IMR-90 (cell line): Measurements from ENCODE around the gene CHTF8. TPM values are rescaled to one million over a fixed set of nuclear protein-coding genes. Genes with fewer than 3 reads are reported as not detected.
A peak's percentile ranks its signal among the peaks of the same experiment; 100 is the strongest.

Source experiments
- ATAC-seq: fragments of 200-7000 bp; cut with Tn5 transposase; 2 replicates; pipeline ENCODE4 v1.9.1; 2020; ENCODE audit warnings: low read depth, mild to moderate bottlenecking, moderate library complexity
- BruUV-seq: library from RNA; stranded (reverse); fragments of 400-500 nt; replicated peaks from 2 replicates; lab custom pipeline; 2021; lab: Mats Ljungman, UMichigan
- CTCF ChIA-PET: fragments of 300-600 bp; formaldehyde crosslinking; extraction: SDS; loops from one replicate; lab custom pipeline; 2021; ENCODE audit warnings: antibody characterized with exemption; lab: Yijun Ruan, JAX
- POLR2A ChIA-PET: fragments of 300-600 bp; sonication (Branson Sonifier 250); formaldehyde crosslinking; loops from one replicate; lab custom pipeline; 2022; ENCODE audit warnings: antibody characterized with exemption; ENCODE audit not compliant: unreplicated experiment; lab: Charles Lee
- DNase-seq: peaks from one replicate; pipeline ENCODE4 v3.0.0; 2013
- H2AFZ ChIP-seq: replicated peaks from 2 replicates; pipeline ENCODE3; 2013; ENCODE audit warnings: low read length, mild to moderate bottlenecking; ENCODE audit not compliant: poor library complexity
- H2AK5ac ChIP-seq: 2 replicates; pipeline ENCODE4 v1.6.1; 2013; ENCODE audit warnings: low read depth, low read length, inconsistent platforms
- H2AK9ac ChIP-seq: replicated peaks from 2 replicates; pipeline ENCODE3; 2013; ENCODE audit warnings: mild to moderate bottlenecking, low read depth, low read length, moderate library complexity; ENCODE audit not compliant: poor library complexity
- H2BK120ac ChIP-seq: 2 replicates; pipeline ENCODE4 v1.6.1; 2013; ENCODE audit warnings: low read depth, low read length, inconsistent platforms
- H2BK15ac ChIP-seq: 3 replicates; pipeline ENCODE4 v1.6.1; 2013; ENCODE audit warnings: low read depth, low read length, inconsistent platforms
- H2BK20ac ChIP-seq: 2 replicates; pipeline ENCODE4 v1.6.1; 2013; ENCODE audit warnings: low read depth, mild to moderate bottlenecking, inconsistent platforms, low read length, moderate library complexity
- H2BK5ac ChIP-seq: 2 replicates; pipeline ENCODE4 v1.6.1; 2013; ENCODE audit warnings: mild to moderate bottlenecking, low read depth, low read length, inconsistent platforms; ENCODE audit not compliant: poor library complexity, severe bottlenecking
- H3K14ac ChIP-seq: replicated peaks from 2 replicates; pipeline ENCODE4 v1.6.1; 2013; ENCODE audit warnings: low read depth, low read length, inconsistent platforms
- H3K18ac ChIP-seq: 2 replicates; pipeline ENCODE4 v1.6.1; 2013; ENCODE audit warnings: low read depth, low read length, control low read depth
- H3K23ac ChIP-seq: 2 replicates; pipeline ENCODE4 v1.6.1; 2013; ENCODE audit warnings: low read depth, low read length, inconsistent platforms
- H3K27ac ChIP-seq: 2 replicates; pipeline ENCODE4 v1.5.1; 2013; ENCODE audit warnings: mild to moderate bottlenecking, control low read depth, low read length; ENCODE audit not compliant: insufficient read depth
- H3K27me3 ChIP-seq: 2 replicates; pipeline ENCODE4 v1.6.1; 2013; ENCODE audit warnings: low read length; ENCODE audit not compliant: control insufficient read depth, insufficient read depth
- H3K36me3 ChIP-seq: 2 replicates; pipeline ENCODE4 v1.6.1; 2013; ENCODE audit warnings: low read length, mixed read lengths; ENCODE audit not compliant: control insufficient read depth, insufficient read depth
- H3K4ac ChIP-seq: 2 replicates; pipeline ENCODE4 v1.6.1; 2013; ENCODE audit warnings: low read depth, low read length, inconsistent platforms
- H3K4me1 ChIP-seq: 2 replicates; pipeline ENCODE4 v1.6.1; 2013; ENCODE audit warnings: low read length, mixed read lengths; ENCODE audit not compliant: control insufficient read depth, insufficient read depth
- H3K4me2 ChIP-seq: 2 replicates; pipeline ENCODE4 v1.6.1; 2013; ENCODE audit warnings: low read depth, mild to moderate bottlenecking, control low read depth, low read length, moderate library complexity
- H3K4me3 ChIP-seq: 2 replicates; pipeline ENCODE4 v1.5.1; 2013; ENCODE audit warnings: low read depth, mild to moderate bottlenecking, control low read depth, low read length, moderate library complexity; ENCODE audit not compliant: insufficient read depth
- H3K56ac ChIP-seq: 2 replicates; pipeline ENCODE4 v1.6.1; 2013; ENCODE audit warnings: low read length, inconsistent platforms; ENCODE audit not compliant: insufficient read depth; ENCODE audit errors: extremely low read depth
- H3K79me1 ChIP-seq, 2 experiments: 2 replicates each; pipeline ENCODE4 v1.6.1; 2013; ENCODE audit warnings: low read length in 2 of 2, inconsistent platforms in 1 of 2, low read depth in 1 of 2
- H3K9ac ChIP-seq: 2 replicates; pipeline ENCODE4 v1.6.1; 2013; ENCODE audit warnings: low read depth, low read length, control low read depth
- H3K9me1 ChIP-seq: 2 replicates; pipeline ENCODE4 v1.6.1; 2013; ENCODE audit warnings: low read length, inconsistent platforms; ENCODE audit not compliant: insufficient read depth
- H3K9me3 ChIP-seq: 2 replicates; pipeline ENCODE4 v1.6.1; 2013; ENCODE audit warnings: low read length; ENCODE audit not compliant: control insufficient read depth, insufficient read depth
- H4K20me1 ChIP-seq: 2 replicates; pipeline ENCODE4 v1.6.1; 2013; ENCODE audit warnings: low read length, inconsistent platforms; ENCODE audit not compliant: insufficient read depth
- H4K5ac ChIP-seq: 2 replicates; pipeline ENCODE4 v1.6.1; 2013; ENCODE audit warnings: mild to moderate bottlenecking, low read depth, low read length, control low read depth
- H4K8ac ChIP-seq, 2 experiments: 2 replicates each; pipeline ENCODE4 v1.6.1; 2013; ENCODE audit warnings: low read depth in 2 of 2, low read length in 2 of 2, control low read depth in 1 of 2, inconsistent platforms in 1 of 2
- H4K91ac ChIP-seq: 2 replicates; pipeline ENCODE4 v1.6.1; 2013; ENCODE audit warnings: low read depth, low read length, inconsistent platforms; ENCODE audit not compliant: insufficient read depth
- CHD1 ChIP-seq: IDR thresholded peaks from 2 replicates; pipeline ENCODE4 v1.6.1; 2012; ENCODE audit warnings: low read depth, low read length, improper control_type of control experiment
- MAFK ChIP-seq: IDR thresholded peaks from 2 replicates; pipeline ENCODE4 v1.6.1; 2012; ENCODE audit warnings: low read depth, low read length, improper control_type of control experiment
- MAZ ChIP-seq: IDR thresholded peaks from 2 replicates; pipeline ENCODE4 v1.6.1; 2012; ENCODE audit warnings: low read depth, mild to moderate bottlenecking, low read length, improper control_type of control experiment, moderate library complexity, borderline replicate concordance
- POLR2A ChIP-seq: IDR thresholded peaks from 2 replicates; pipeline ENCODE4 v1.6.1; 2012; ENCODE audit warnings: mild to moderate bottlenecking, low read depth, low read length
- RFX5 ChIP-seq: IDR thresholded peaks from 2 replicates; pipeline ENCODE4 v1.8.0; 2012; ENCODE audit warnings: low read depth, mild to moderate bottlenecking, low read length, moderate library complexity
- SMC3 ChIP-seq: fragments of 150-350 bp; IDR thresholded peaks from 2 replicates; pipeline ENCODE4 v1.6.1; 2016; ENCODE audit warnings: low read depth, mild to moderate bottlenecking, antibody characterized with exemption, low read length, moderate library complexity
- WGBS, 2 experiments: methylation state at CpG; one replicate each; pipeline versions ENCODE4 v1.1.5 to v1.1.7; 2013; ENCODE audit warnings: missing lambda C conversion rate in 2 of 2; ENCODE audit not compliant: insufficient read length in 1 of 2; ENCODE audit errors: extremely low coverage in 2 of 2; 5-methylcytosine and 5-hydroxymethylcytosine counted together
- dilution Hi-C: fragments of 300-500 bp; cut with HindIII; formaldehyde crosslinking; loops from one replicate; pipeline ENCODE4 v1.14.3; 2018; ENCODE audit warnings: low sequenced_read_pairs; ENCODE audit not compliant: unreplicated experiment
- in situ Hi-C: fragments of 300-500 bp; cut with MboI; formaldehyde crosslinking; loops from 3 replicates; pipeline ENCODE4 v1.14.3; 2019; ENCODE audit warnings: low sequenced_read_pairs, inconsistent platforms, mixed read lengths
- intact Hi-C: fragments of 100-400 bp; cut with micrococcal nuclease; formaldehyde crosslinking; loops from 2 replicates; pipeline ENCODE4 v1.10.0; 2022
- polyA plus RNA-seq, 3 experiments: library from polyadenylated mRNA; depleted of rRNA; stranded (reverse); fragments of >200 nt; gene quantifications; 2 replicates each; pipeline ENCODE4 v1.2.3, GENCODE V29; 2012; ENCODE audit warnings: low replicate concordance in 1 of 3
- total RNA-seq: library from RNA; depleted of rRNA; stranded (reverse); fragments of >200 nt; gene quantifications from 2 replicates; pipeline ENCODE4 v1.2.3, GENCODE V29; 2012

The CHTF8 gene
- total and polyA plus RNA-seq, 2 of the 4 experiments (the other 2 are of a cell fraction) = 47.1 to 122 TPM

GRCh38 chr16:69114346-69114975 lies 17.9 kb downstream of the CHTF8 start:
- no peak for DNase-seq
- Histone ChIP-seq H2AK5ac (no peak overlapping the region), H3K79me1 (peaks cover 25 to 57% of the 10 kb centered on the region in 2 experiments), H2BK5ac (no peak overlapping the region), H3K23ac (no peak overlapping the region), H3K27me3 (no peaks in the 10 kb centered on the region), H3K9me1 (peaks cover 11% of the 10 kb centered on the region), H4K5ac (no peak overlapping the region), H3K4ac (no peak overlapping the region), H3K14ac (no peak overlapping the region), H2AFZ (no peak overlapping the region), H2BK120ac (no peak overlapping the region), H4K8ac (no peak overlapping the region), H3K27ac (no peak overlapping the region), H3K9ac (no peak overlapping the region), H2BK20ac (no peak overlapping the region), H2BK15ac (no peak overlapping the region), H3K9me3 (no peaks in the 10 kb centered on the region), H3K18ac (no peak overlapping the region), H3K4me3 (no peak overlapping the region), H3K36me3 (peaks cover 50% of the 10 kb centered on the region), H2AK9ac (peak overlapping the region; percentile 33), H3K56ac (no peak overlapping the region), H4K20me1 (peaks cover 23% of the 10 kb centered on the region), H3K4me2 (no peak overlapping the region), H3K4me1 (no peaks in the 10 kb centered on the region), H4K91ac (no peak overlapping the region)
- BruUV-seq = no TSS peak
- 98% methylated on average over 19 of the region's 25 CpGs; no CpG with 5 or more reads in 1 of the 2 experiments for WGBS, 2 experiments
- dilution Hi-C loops (no loop called here), intact Hi-C loops (no loop called here), in situ Hi-C loops (loop anchor here (10.0 kb wide), 2 partner anchors 140 to 410 kb away; no protein-coding TSS in a partner anchor)
- POLR2A ChIA-PET = no interaction called here
- ATAC-seq = no peak
- TF ChIP-seq SMC3 (no peak), POLR2A (no peak), RFX5 (no peak), MAFK (no peak), MAZ (no peak), CHD1 (no peak)
- CTCF ChIA-PET = no interaction called here
